SK-N-MC (cell line): Measurements from ENCODE around the gene ARHGAP22.

Experiments used
- DNase-seq: peaks from one replicate; pipeline ENCODE4 v3.0.0-alpha.2; 2011; ENCODE audit warnings: low read depth, low spot score
- H3K27ac ChIP-seq: fragments of 200-600 bp; sonication (generic); 2 replicates; pipeline ENCODE4 v1.5.1; 2016; ENCODE audit warnings: mixed run types
- H3K36me3 ChIP-seq: fragments of 200-600 bp; sonication (generic); 2 replicates; pipeline ENCODE4 v1.6.1; 2017; ENCODE audit warnings: antibody characterized with exemption, low read length, mixed read lengths; ENCODE audit not compliant: insufficient read depth
- H3K4me3 ChIP-seq: fragments of 200-600 bp; sonication (generic); 2 replicates; pipeline ENCODE4 v1.5.1; 2016
- H3K9ac ChIP-seq: fragments of 200-600 bp; sonication (generic); 2 replicates; pipeline ENCODE4 v1.8.0; 2017; ENCODE audit warnings: mixed run types, mixed read lengths; ENCODE audit not compliant: insufficient read length
- H3K9me3 ChIP-seq: fragments of 200-600 bp; sonication (generic); 2 replicates; pipeline ENCODE4 v1.6.1; 2017; ENCODE audit warnings: low read depth, mild to moderate bottlenecking, antibody characterized with exemption, low read length, moderate library complexity, mixed read lengths
- EZH2 ChIP-seq: fragments of 200-600 bp; sonication (generic); IDR thresholded peaks from one replicate; pipeline ENCODE4 v1.6.1; 2017; ENCODE audit warnings: antibody characterized with exemption
- FOXP2 ChIP-seq: optimal IDR thresholded peaks from 2 replicates; pipeline ENCODE3; 2011; ENCODE audit warnings: mild to moderate bottlenecking, moderate library complexity; ENCODE audit not compliant: insufficient read depth; ENCODE audit errors: extremely low read length, control extremely low read depth
- POLR2AphosphoS5 ChIP-seq: IDR thresholded peaks from 2 replicates; pipeline ENCODE4 v1.6.1; 2012; ENCODE audit warnings: mild to moderate bottlenecking, low read depth, low read length, borderline replicate concordance

The ARHGAP22 gene

DNA sequence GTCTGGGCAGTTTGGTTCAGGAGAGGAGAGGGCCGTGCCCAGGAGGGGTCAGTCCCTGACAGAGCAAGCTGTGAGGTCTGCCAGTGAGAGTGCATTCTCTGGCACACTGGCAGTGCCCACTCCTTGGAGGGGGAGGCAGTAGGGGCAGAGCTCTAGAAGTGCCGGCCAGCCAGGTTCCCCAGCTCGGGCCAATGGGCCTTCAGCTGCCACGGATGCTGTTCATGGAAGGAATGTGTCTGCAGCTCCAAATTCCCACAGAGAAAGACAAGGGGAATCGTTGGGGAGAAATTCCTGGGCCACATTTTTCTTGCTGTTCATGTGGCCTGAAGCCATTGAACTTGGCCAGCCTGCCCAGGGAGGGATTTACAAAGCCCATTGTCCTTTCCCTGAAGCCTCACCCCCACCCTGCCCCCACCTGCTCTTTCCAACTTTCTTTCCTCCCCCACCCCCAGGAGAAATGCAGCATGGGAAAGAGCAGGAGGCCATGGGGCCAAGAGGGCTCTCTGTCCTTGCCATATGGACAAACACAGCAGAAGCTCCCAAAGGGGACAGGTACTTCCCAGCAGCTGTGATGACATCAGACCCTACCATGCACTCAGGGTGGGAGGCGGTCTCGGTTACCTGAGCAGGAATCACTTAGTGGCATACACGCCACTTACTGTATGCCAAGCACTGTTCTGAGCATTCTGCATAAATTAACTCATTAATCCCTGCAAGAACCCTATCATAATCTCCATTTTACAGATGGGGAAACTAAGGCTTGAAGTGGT, 70.7 kb downstream of the ARHGAP22 start:
- no peaks in the 10 kb centered on the region for H3K36me3 ChIP-seq
- no peak overlapping the region for H3K27ac ChIP-seq
- H3K4me3 ChIP-seq: no peak overlapping the region
- no peak for DNase-seq
- TF ChIP-seq EZH2 (no peak), POLR2AphosphoS5 (no peak), FOXP2 (no peak)
- no peak overlapping the region for H3K9ac ChIP-seq
- H3K9me3 ChIP-seq: no peaks in the 10 kb centered on the region

DNA sequence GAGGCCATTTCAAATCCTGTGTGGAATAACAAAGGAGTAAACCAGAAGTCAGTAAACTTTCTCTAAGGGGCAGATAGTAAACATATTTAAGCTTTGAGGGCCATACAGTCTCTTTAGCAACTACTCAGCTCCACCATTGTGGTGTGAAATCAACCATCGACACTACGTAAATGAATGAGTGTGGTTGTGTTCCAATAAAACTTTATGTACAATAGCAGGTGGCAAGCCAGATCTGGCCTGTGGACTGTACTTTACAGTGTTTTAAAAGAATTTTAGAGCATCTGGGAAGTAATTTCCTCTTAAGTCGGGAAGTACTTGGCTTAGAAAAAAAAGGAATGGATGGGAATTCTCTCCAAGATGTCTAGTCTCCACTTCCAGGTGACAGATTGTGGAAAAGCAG, 71.3 kb downstream of the ARHGAP22 start:
- no peak for DNase-seq

DNA sequence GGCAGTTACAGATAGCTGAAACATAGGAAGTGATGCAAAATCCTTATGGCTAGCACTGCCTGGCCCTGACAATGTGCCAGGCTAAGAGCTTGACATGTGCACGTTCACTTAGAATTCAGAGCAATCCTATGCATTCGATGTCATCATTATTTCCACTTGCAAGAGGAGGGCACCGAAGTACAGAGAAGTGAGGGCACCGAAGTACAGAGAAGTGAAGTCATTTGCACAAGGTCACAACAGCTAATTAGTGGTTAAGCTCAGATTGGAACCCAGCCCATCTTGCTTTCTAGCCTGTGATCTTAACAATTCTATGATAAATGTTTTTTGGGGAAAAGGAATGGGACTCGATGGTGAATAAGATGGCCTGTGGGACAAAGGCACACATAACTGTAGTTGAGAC, 73.4 kb downstream of the ARHGAP22 start:
- H3K9me3 ChIP-seq: no peaks in the 10 kb centered on the region
- no peak for TF ChIP-seq EZH2
- TF ChIP-seq FOXP2: no peak
- no peak for TF ChIP-seq POLR2AphosphoS5
- no peaks in the 10 kb centered on the region for H3K36me3 ChIP-seq
- no peak overlapping the region for H3K4me3 ChIP-seq
- DNase-seq: no peak
- H3K27ac ChIP-seq: no peak overlapping the region
- H3K9ac ChIP-seq: no peak overlapping the region

More for the DNA sequence above, 71.3 kb downstream of the ARHGAP22 start:
- TF ChIP-seq EZH2 (no peak), FOXP2 (no peak), POLR2AphosphoS5 (no peak)
- Histone ChIP-seq H3K9ac (no peak overlapping the region), H3K36me3 (no peaks in the 10 kb centered on the region), H3K4me3 (no peak overlapping the region), H3K27ac (no peak overlapping the region), H3K9me3 (no peaks in the 10 kb centered on the region)

DNA sequence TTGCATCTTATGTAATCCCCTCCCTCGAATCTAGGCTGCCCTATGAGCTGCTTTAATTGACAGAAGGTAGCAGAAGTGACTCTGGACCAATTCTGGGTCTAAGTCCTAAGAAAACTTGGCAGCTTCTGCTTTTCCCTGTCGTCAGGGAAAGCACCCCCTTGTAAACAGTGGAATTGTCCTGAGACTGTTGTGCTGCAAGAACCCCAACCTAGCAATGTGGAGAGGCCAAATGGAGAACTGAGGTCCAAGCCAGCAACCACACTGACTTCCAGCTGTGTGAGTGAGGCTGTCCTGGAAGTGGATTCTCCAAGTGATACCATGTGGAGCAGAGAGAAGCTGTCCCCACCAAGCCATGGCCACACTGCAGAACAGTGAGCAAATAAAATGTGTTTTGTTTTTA, 75.5 kb downstream of the ARHGAP22 start:
- Histone ChIP-seq H3K27ac (no peak overlapping the region), H3K36me3 (no peaks in the 10 kb centered on the region), H3K4me3 (no peak overlapping the region), H3K9me3 (no peaks in the 10 kb centered on the region), H3K9ac (no peak overlapping the region)
- DNase-seq: no peak
- TF ChIP-seq POLR2AphosphoS5 (no peak), EZH2 (no peak), FOXP2 (no peak)

DNA sequence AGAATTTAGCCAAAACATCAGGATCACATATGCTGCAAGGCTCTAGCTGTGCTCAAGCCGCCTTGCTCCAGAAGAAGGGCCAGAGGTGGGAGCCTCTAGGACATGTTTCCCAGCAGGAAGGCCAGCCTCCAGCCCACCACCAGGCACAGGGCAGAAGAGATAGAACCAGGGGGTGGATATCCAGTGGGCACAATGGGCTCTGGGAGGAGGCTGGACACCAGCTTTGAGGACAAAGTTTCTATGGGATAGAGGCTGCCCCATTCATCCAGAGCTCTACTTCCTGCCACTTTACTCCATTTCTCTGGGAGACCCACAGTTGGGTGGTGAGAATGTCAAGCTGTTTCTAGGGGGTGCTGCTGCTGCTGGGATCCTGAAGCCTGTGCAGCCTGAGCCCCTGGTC, 77.1 kb downstream of the ARHGAP22 start:
- H3K27ac ChIP-seq: no peak overlapping the region
- H3K9me3 ChIP-seq: no peaks in the 10 kb centered on the region
- no peak for DNase-seq
- no peak overlapping the region for H3K4me3 ChIP-seq
- TF ChIP-seq EZH2 (no peak), FOXP2 (no peak), POLR2AphosphoS5 (no peak)
- no peak overlapping the region for H3K9ac ChIP-seq
- H3K36me3 ChIP-seq: no peaks in the 10 kb centered on the region

DNA sequence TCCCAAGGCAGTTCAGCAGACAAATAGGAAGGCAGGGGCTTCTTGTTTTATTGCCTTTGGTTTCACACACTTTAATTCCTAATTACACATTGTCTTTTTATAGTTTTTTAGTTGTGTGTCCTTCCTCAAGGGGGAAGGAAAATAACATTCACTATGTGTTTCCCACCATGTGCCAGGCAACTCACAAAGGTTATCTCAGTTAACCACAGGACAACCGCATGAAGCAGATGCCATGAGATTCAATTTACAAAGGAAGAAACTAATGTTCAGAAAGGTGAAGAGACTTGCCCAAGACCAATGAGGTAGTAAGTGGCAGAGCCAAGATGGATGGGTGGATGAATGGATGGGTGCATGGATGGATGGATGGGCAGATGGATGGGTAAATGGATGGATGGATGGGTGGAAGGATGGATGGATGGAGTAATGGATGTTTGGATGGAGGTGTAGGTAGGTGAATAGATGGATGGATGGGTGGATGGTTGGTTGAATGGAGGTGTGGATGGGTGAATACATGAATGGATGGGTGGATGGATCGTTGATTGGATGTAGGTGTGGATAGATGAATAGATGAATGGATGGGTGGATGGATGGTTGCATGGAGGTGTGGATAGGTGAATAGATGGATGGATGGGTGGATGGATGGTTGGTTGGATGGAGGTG, 77.9 kb downstream of the ARHGAP22 start:
- H3K4me3 ChIP-seq: no peak overlapping the region
- H3K36me3 ChIP-seq: no peaks in the 10 kb centered on the region
- H3K9ac ChIP-seq: no peak overlapping the region
- no peaks in the 10 kb centered on the region for H3K9me3 ChIP-seq
- H3K27ac ChIP-seq: no peak overlapping the region
- TF ChIP-seq POLR2AphosphoS5: no peak
- TF ChIP-seq FOXP2: no peak
- TF ChIP-seq EZH2: no peak
- DNase-seq: no peak

DNA sequence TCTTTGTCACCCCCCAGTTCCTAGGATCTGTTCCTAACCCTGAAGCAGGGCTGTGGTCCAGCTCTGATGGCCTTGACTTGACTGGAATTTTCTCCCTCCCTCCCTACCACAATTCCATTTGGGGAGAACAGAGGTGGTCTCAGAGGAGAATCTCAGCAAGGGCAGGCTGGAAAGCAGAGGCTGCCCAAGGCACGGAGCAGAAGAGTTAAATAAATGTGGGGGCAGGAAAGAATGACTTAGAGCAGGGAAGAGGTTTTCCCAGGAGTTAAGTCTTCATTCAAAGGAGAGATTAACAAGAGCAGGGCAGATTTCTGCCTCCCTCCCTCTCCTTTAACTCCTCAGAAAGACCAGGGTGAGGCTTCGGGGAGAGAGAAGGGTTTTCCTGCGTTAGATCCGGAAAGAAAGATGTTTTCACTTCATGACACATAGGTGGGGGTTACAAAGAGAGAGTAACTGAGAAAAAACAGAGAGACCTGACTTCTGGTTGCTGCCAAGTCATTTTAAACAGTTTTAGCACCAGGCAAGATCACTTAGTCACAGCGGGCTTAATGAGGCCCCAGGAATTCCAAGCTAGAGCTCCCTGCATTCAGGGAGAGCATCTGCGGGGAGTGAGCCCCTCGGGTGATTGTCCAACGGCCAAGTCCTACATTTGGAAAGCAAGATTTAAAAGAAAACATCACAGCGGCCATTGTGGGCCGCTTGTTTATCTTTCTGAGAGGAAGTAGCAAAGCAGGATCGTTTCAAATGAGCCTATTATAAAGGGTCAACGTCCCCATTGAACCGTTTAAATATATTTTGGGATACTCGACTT, 78.7 kb downstream of the ARHGAP22 start:
- Histone ChIP-seq H3K36me3 (no peaks in the 10 kb centered on the region), H3K4me3 (no peak overlapping the region), H3K27ac (no peak overlapping the region), H3K9ac (no peak overlapping the region), H3K9me3 (no peaks in the 10 kb centered on the region)
- no peak for TF ChIP-seq POLR2AphosphoS5
- TF ChIP-seq FOXP2: no peak
- no peak for TF ChIP-seq EZH2
- DNase-seq: no peak

DNA sequence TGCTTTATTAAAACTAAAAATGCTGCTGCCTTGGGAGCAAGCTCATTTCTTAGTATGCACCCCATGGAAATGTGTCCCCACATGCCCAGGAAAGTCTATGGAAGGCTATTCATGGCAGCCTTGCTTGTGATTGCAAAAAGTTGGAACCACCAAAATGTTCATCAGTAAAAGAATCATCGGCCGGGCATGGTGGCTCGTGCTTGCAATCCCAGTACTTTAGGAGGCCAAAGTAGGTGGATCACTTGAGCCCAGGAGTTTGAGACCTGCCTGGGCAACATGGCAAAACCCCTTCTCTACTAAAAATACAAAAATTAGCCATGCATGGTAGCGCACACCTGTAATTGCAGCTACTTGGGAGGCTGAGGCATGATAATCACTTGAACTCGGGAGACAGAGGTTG, 79.8 kb downstream of the ARHGAP22 start:
- H3K4me3 ChIP-seq: no peak overlapping the region
- H3K27ac ChIP-seq: no peak overlapping the region
- DNase-seq: no peak
- no peaks in the 10 kb centered on the region for H3K9me3 ChIP-seq
- H3K36me3 ChIP-seq: no peaks in the 10 kb centered on the region
- TF ChIP-seq EZH2: no peak
- no peak for TF ChIP-seq POLR2AphosphoS5
- no peak overlapping the region for H3K9ac ChIP-seq
